Activated CD4-positive, alpha-beta T cell treated with anti-CD3 and anti-CD28 coated beads, Interleukin-2, amount 10 ng/mL, durations not matched to agents 7 days and 5 days (primary cell): ENCODE data around the gene PPP4R2. TPM values are rescaled to one million over a fixed set of nuclear protein-coding genes. Genes with fewer than 3 reads are reported as not detected.

ENCODE experiments used
- CTCF ChIA-PET: fragments of 350-600 bp; sonication (Branson Sonifier 250); formaldehyde crosslinking; loops from one replicate; lab custom pipeline; 2021; ENCODE audit warnings: antibody characterized with exemption; lab: Charles Lee
- POLR2A ChIA-PET: fragments of 350-600 bp; sonication (Branson Sonifier 250); formaldehyde crosslinking; loops from one replicate; lab custom pipeline; 2021; ENCODE audit warnings: antibody characterized with exemption; lab: Charles Lee
- DNase-seq: peaks from one replicate; pipeline ENCODE4 v3.0.0-alpha.2; 2020
- H3K27ac Mint-ChIP-seq: one replicate; pipeline ENCODE4 v1.8.0; 2021; ENCODE audit warnings: mild to moderate bottlenecking, moderate library complexity, mixed read lengths
- H3K27me3 Mint-ChIP-seq: one replicate; pipeline ENCODE4 v1.8.0; 2021; ENCODE audit warnings: mixed read lengths
- H3K36me3 Mint-ChIP-seq: one replicate; pipeline ENCODE4 v1.8.0; 2021; ENCODE audit warnings: low read depth, mixed read lengths
- H3K4me1 Mint-ChIP-seq: one replicate; pipeline ENCODE4 v1.8.0; 2021; ENCODE audit warnings: mixed read lengths
- H3K4me3 Mint-ChIP-seq: one replicate; pipeline ENCODE4 v1.8.0; 2021; ENCODE audit warnings: mild to moderate bottlenecking, moderate library complexity, mixed read lengths
- H3K9me3 Mint-ChIP-seq: one replicate; pipeline ENCODE4 v1.8.0; 2021; ENCODE audit warnings: mixed read lengths
- total RNA-seq, 2 experiments: library from RNA; stranded (reverse); gene quantifications; one replicate each; pipeline ENCODE4 v1.2.3, GENCODE V29; 2021

The PPP4R2 gene
- total RNA-seq, 2 experiments from 2014 or later = 76.9 to 86.6 TPM

DNA sequence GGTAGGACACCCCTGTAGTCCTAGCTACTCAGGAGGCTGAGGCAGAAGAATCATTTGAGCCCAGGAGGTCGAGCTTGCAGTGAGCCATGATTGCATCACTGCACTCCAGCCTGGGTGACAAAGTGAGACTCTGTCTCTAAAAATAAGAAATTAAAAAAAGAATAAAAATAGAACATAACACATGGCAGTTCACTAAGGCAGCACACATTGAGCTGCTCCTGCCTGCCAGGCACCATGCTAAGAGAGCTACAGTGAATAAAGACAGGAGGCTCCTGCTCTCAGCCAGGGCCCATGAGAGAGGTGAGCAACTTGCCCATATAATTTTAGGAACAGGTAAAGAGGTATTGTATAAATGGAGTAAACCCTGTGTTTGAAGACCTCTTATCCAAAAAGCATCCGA is 119.2 kb downstream of the PPP4R2 start:
- no peak overlapping the region for H3K27ac Mint-ChIP-seq
- POLR2A ChIA-PET = no interaction called here
- DNase-seq = no peak
- peaks cover 3% of the 10 kb centered on the region for H3K27me3 Mint-ChIP-seq
- no peak overlapping the region for H3K4me3 Mint-ChIP-seq
- no peaks in the 10 kb centered on the region for H3K4me1 Mint-ChIP-seq
- H3K36me3 Mint-ChIP-seq = no peaks in the 10 kb centered on the region
- no peaks in the 10 kb centered on the region for H3K9me3 Mint-ChIP-seq
- CTCF ChIA-PET = no interaction called here

Other genes with a start within 250 kb of the PPP4R2 start
- 10 to 100 TPM; 22.1 to 24.2 TPM for gene SHQ1, start 148.4 kb upstream of the PPP4R2 start, total RNA-seq
- not detected for gene GXYLT2, start 108.8 kb upstream of the PPP4R2 start, total RNA-seq
- 1 to 10 TPM; 6.3 to 6.9 TPM for gene EBLN2, start 64.8 kb downstream of the PPP4R2 start, total RNA-seq